ENCODE measurements around the gene LRP4.

Gene LRP4

GRCh38 chr11:46913484-46913883 lies 4.9 kb downstream of the LRP4 start:
- DNase-seq (ENCODE audit: low read depth), result no peak
- no peak for TF ChIP-seq CTCF (IDR thresholded peaks at IDR 0.05; ENCODE audit: low read length, missing control alignments)
- no peak overlapping the region for H3K4me3 ChIP-seq (replicated peaks; ENCODE audit: low read depth, low read length)

- no peak for TF ChIP-seq CTCF (IDR thresholded peaks at IDR 0.05; ENCODE audit: low read length, missing control alignments)
- no peak overlapping the region for H3K4me3 ChIP-seq (replicated peaks; ENCODE audit: low read depth, low read length)
- no peak for DNase-seq (ENCODE audit: low read depth)
Observed at GRCh38 chr11:46912526-46913150, 5.7 kb downstream of the LRP4 start.

- H3K4me3 ChIP-seq (replicated peaks; ENCODE audit: low read depth, low read length), result no peak overlapping the region
- no peak for DNase-seq (ENCODE audit: low read depth)
- TF ChIP-seq CTCF (IDR thresholded peaks at IDR 0.05; ENCODE audit: low read length, missing control alignments), result no peak
Observed at GRCh38 chr11:46907606-46908005, 10.7 kb downstream of the LRP4 start.

- no peak overlapping the region for H3K4me3 ChIP-seq (replicated peaks; ENCODE audit: low read depth, low read length)
- no peak for TF ChIP-seq CTCF (IDR thresholded peaks at IDR 0.05; ENCODE audit: low read length, missing control alignments)
- DNase-seq (ENCODE audit: low read depth), result no peak
Observed at GRCh38 chr11:46906609-46907041, 11.7 kb downstream of the LRP4 start.

- TF ChIP-seq CTCF (IDR thresholded peaks at IDR 0.05; ENCODE audit: low read length, missing control alignments), result no peak
- no peak for DNase-seq (ENCODE audit: low read depth)
- no peak overlapping the region for H3K4me3 ChIP-seq (replicated peaks; ENCODE audit: low read depth, low read length)
Observed at GRCh38 chr11:46905806-46906205, 12.5 kb downstream of the LRP4 start.

GRCh38 chr11:46903846-46904245 lies 14.5 kb downstream of the LRP4 start:
- H3K4me3 ChIP-seq (replicated peaks; ENCODE audit: low read depth, low read length), result no peak overlapping the region
- DNase-seq (ENCODE audit: low read depth), result no peak
- TF ChIP-seq CTCF (IDR thresholded peaks at IDR 0.05; ENCODE audit: low read length, missing control alignments), result no peak

GRCh38 chr11:46902694-46903093 lies 15.7 kb downstream of the LRP4 start:
- TF ChIP-seq CTCF (IDR thresholded peaks at IDR 0.05; ENCODE audit: low read length, missing control alignments), result no peak
- no peak overlapping the region for H3K4me3 ChIP-seq (replicated peaks; ENCODE audit: low read depth, low read length)
- DNase-seq (ENCODE audit: low read depth), result no peak
